ENCODE results near the gene ADGRV1. TPM values are rescaled to one million over a fixed set of nuclear protein-coding genes. Genes with fewer than 3 reads are reported as not detected.

Gene ADGRV1
- total RNA-seq, 2 donors from 2014 or later, result 97.6 to 117 TPM

GRCh38 chr5:91139572-91140200 lies 581.1 kb downstream of the ADGRV1 start:
- Histone ChIP-seq H3K36me3 (ENCODE audit: control insufficient read depth, insufficient read depth, low read length) (no peaks in the 10 kb centered on the region), H3K27me3 (ENCODE audit: control insufficient read depth, insufficient read depth, low read length, poor library complexity, severe bottlenecking) (no peaks in the 10 kb centered on the region), H3K4me1 (ENCODE audit: control insufficient read depth, insufficient read depth, low read length) (peaks cover 13% of the 10 kb centered on the region), H3K27ac (ENCODE audit: low read depth, low read length) (no peak overlapping the region), H3K9me3 (ENCODE audit: control insufficient read depth, low read length) (no peaks in the 10 kb centered on the region), H3K4me3 (ENCODE audit: low read length) (no peak overlapping the region), H3K9ac (ENCODE audit: extremely low read depth, low read length, poor library complexity, severe bottlenecking) (no peak overlapping the region)
- H3K27me3 Mint-ChIP-seq (ENCODE audit: insufficient read depth), result no peaks in the 10 kb centered on the region
- H3K4me3 Mint-ChIP-seq, result no peak overlapping the region
- no peak overlapping the region for H3K27ac Mint-ChIP-seq
- H3K36me3 Mint-ChIP-seq (ENCODE audit: low read depth), result peaks cover 8% of the 10 kb centered on the region
- no peak for TF ChIP-seq CTCF (conservative IDR thresholded peaks at IDR 0.05)
- no peak for DNase-seq
- H3K9me3 Mint-ChIP-seq, result no peaks in the 10 kb centered on the region
- peaks cover 36% of the 10 kb centered on the region for H3K4me1 Mint-ChIP-seq

- Histone ChIP-seq H3K4me3 (ENCODE audit: low read length) (peak overlapping the region; percentile 15), H3K9me3 (ENCODE audit: control insufficient read depth, low read length) (no peaks in the 10 kb centered on the region), H3K4me1 (ENCODE audit: control insufficient read depth, insufficient read depth, low read length) (peaks cover 14% of the 10 kb centered on the region), H3K36me3 (ENCODE audit: control insufficient read depth, insufficient read depth, low read length) (no peaks in the 10 kb centered on the region), H3K27ac (ENCODE audit: low read depth, low read length) (no peak overlapping the region), H3K27me3 (ENCODE audit: control insufficient read depth, insufficient read depth, low read length, poor library complexity, severe bottlenecking) (no peaks in the 10 kb centered on the region), H3K9ac (ENCODE audit: extremely low read depth, low read length, poor library complexity, severe bottlenecking) (no peak overlapping the region)
- Mint-ChIP-seq H3K4me3 (no peak overlapping the region), H3K4me1 (peaks cover 33% of the 10 kb centered on the region), H3K36me3 (ENCODE audit: low read depth) (peaks cover 8% of the 10 kb centered on the region), H3K9me3 (no peaks in the 10 kb centered on the region), H3K27me3 (ENCODE audit: insufficient read depth) (no peaks in the 10 kb centered on the region), H3K27ac (no peak overlapping the region)
- no peak for DNase-seq
- no peak for TF ChIP-seq CTCF (conservative IDR thresholded peaks at IDR 0.05)
- WGBS, 2 experiments (ENCODE audit: insufficient coverage in 1 of 2, insufficient read length in 1 of 2), result 78 to 79% methylated on average over 1 to 2 of the region's 2 CpGs
Observed at GRCh38 chr5:91140657-91141056, 582.1 kb downstream of the ADGRV1 start.

- H3K4me3 ChIP-seq (ENCODE audit: low read length), result peak overlapping the region; percentile 15
- peak overlapping the region; percentile 80 for H3K27ac Mint-ChIP-seq
- H3K4me1 ChIP-seq (ENCODE audit: control insufficient read depth, insufficient read depth, low read length), result peaks cover 13% of the 10 kb centered on the region
- H3K9me3 Mint-ChIP-seq, result no peaks in the 10 kb centered on the region
- DNase-seq, result peak; percentile 68
- H3K9ac ChIP-seq (ENCODE audit: extremely low read depth, low read length, poor library complexity, severe bottlenecking), result no peak overlapping the region
- H3K27ac ChIP-seq (ENCODE audit: low read depth, low read length), result no peak overlapping the region
- no peaks in the 10 kb centered on the region for H3K27me3 Mint-ChIP-seq (ENCODE audit: insufficient read depth)
- H3K36me3 ChIP-seq (ENCODE audit: control insufficient read depth, insufficient read depth, low read length), result no peaks in the 10 kb centered on the region
- H3K4me1 Mint-ChIP-seq, result peaks cover 28% of the 10 kb centered on the region
- H3K27me3 ChIP-seq (ENCODE audit: control insufficient read depth, insufficient read depth, low read length, poor library complexity, severe bottlenecking), result no peaks in the 10 kb centered on the region
- no peak for TF ChIP-seq CTCF (conservative IDR thresholded peaks at IDR 0.05)
- no peak overlapping the region for H3K4me3 Mint-ChIP-seq
- 40 to 59% methylated on average over 3 to 4 of the region's 4 CpGs for WGBS, 2 experiments (ENCODE audit: insufficient coverage in 1 of 2, insufficient read length in 1 of 2)
- H3K36me3 Mint-ChIP-seq (ENCODE audit: low read depth), result peaks cover 8% of the 10 kb centered on the region
- H3K9me3 ChIP-seq (ENCODE audit: control insufficient read depth, low read length), result no peaks in the 10 kb centered on the region
Observed at GRCh38 chr5:91141642-91142041, 583.0 kb downstream of the ADGRV1 start.

All from endodermal cell (in vitro differentiated cells).